Measurements from ENCODE around the gene ADSS2. TPM values are rescaled to one million over a fixed set of nuclear protein-coding genes. Genes with fewer than 3 reads are reported as not detected.
A peak's percentile ranks its signal among the peaks of the same experiment; 100 is the strongest.
"Not testable (repeated sequence)": the region's sequence is repeated elsewhere in the genome, so short reads cannot be mapped to it uniquely, and the experiment has no call there.

The ADSS2 gene
- total RNA-seq: 68.5 TPM

GRCh38 chr1:244451539-244451950 lies at the start of gene ADSS2:
ADSS2 (minus strand) TSS chr1:244451909; CDS start chr1:244451817, 92 bp downstream.
- FAIRE-seq (no peak), DNase-seq (ENCODE audit: low spot score in 2 of 2) (peak in 1 of 2 donors; percentile 30)

- not testable (repeated sequence) for DNase-seq (ENCODE audit: low spot score in 2 of 2); FAIRE-seq
These were observed 48.8 kb upstream of the ADSS2 start for GRCh38 chr1:244500515-244500914.

GRCh38 chr1:244499484-244499883 lies 47.8 kb upstream of the ADSS2 start:
- DNase-seq (ENCODE audit: low spot score in 2 of 2); FAIRE-seq: not testable (repeated sequence)

GRCh38 chr1:244497805-244498204 lies 46.1 kb upstream of the ADSS2 start:
- FAIRE-seq: no peak
- DNase-seq (ENCODE audit: low spot score in 2 of 2): no peak

GRCh38 chr1:244496186-244496585 lies 44.5 kb upstream of the ADSS2 start:
- DNase-seq (ENCODE audit: low spot score in 2 of 2): no peak
- no peak for FAIRE-seq

GRCh38 chr1:244494653-244495052 lies 42.9 kb upstream of the ADSS2 start:
- DNase-seq (ENCODE audit: low spot score in 2 of 2) (no peak), FAIRE-seq (no peak)

GRCh38 chr1:244484971-244485370 lies 33.3 kb upstream of the ADSS2 start:
- DNase-seq (ENCODE audit: low spot score in 2 of 2); FAIRE-seq: not testable (repeated sequence)

GRCh38 chr1:244473059-244473605 lies 21.4 kb upstream of the ADSS2 start:
- FAIRE-seq (no peak), DNase-seq (ENCODE audit: low spot score in 2 of 2) (no peak)

- no peak for FAIRE-seq
These were observed 15.0 kb upstream of the ADSS2 start for GRCh38 chr1:244466724-244467123.

GRCh38 chr1:244461245-244462071 lies 9.7 kb upstream of the ADSS2 start, which contains the start of gene CATSPERE:
CATSPERE (plus strand) TSS chr1:244461273; CDS start chr1:244461430, 157 bp downstream.
- FAIRE-seq (no peak), DNase-seq (ENCODE audit: low spot score in 2 of 2) (peak; percentile 75 to 84)

More at GRCh38 chr1:244466724-244467123, 15.0 kb upstream of the ADSS2 start:
- DNase-seq (ENCODE audit: low spot score in 2 of 2): no peak

- FAIRE-seq: no peak
These were observed 8.5 kb upstream of the ADSS2 start for GRCh38 chr1:244460197-244460596.

GRCh38 chr1:244458781-244459180 lies 7.1 kb upstream of the ADSS2 start:
- FAIRE-seq (no peak), DNase-seq (ENCODE audit: low spot score in 2 of 2) (no peak)

More at GRCh38 chr1:244460197-244460596, 8.5 kb upstream of the ADSS2 start:
- DNase-seq (ENCODE audit: low spot score in 2 of 2): no peak

- FAIRE-seq (no peak), DNase-seq (ENCODE audit: low spot score in 2 of 2) (no peak)
These were observed 4.9 kb upstream of the ADSS2 start for GRCh38 chr1:244456586-244456985.

- DNase-seq (ENCODE audit: low spot score in 2 of 2): no peak
- FAIRE-seq: no peak
These were observed 2.7 kb upstream of the ADSS2 start for GRCh38 chr1:244454412-244454811.

- DNase-seq (ENCODE audit: low spot score in 2 of 2): peak; percentile 94 to 95
- peak; percentile 76 for FAIRE-seq
These were observed 464 bp upstream of the ADSS2 start for GRCh38 chr1:244451951-244452795.

- DNase-seq (ENCODE audit: low spot score in 2 of 2) (no peak), FAIRE-seq (no peak)
These were observed 841 bp downstream of the ADSS2 start for GRCh38 chr1:244450597-244451538.

- no peak for DNase-seq (ENCODE audit: low spot score in 2 of 2)
These were observed 1.7 kb downstream of the ADSS2 start for GRCh38 chr1:244449936-244450508.

GRCh38 chr1:244448279-244449036 lies 3.3 kb downstream of the ADSS2 start:
- DNase-seq (ENCODE audit: low spot score in 2 of 2): no peak
- no peak for FAIRE-seq

More at GRCh38 chr1:244449936-244450508, 1.7 kb downstream of the ADSS2 start:
- no peak for FAIRE-seq

All from frontal cortex (tissue), 4 donors.